Stimulated activated CD4-positive, alpha-beta T cell treated with anti-CD3 and anti-CD28 coated beads, TNF-alpha, amount 100 ng/mL, for 4 hours (primary cell): ENCODE data around the gene AKAP6.

Experiments
- DNase-seq, 3 experiments: peaks; one replicate each; pipeline ENCODE4 v3.0.0-alpha.2; 2020; ENCODE audit warnings: low read depth in 3 of 3

AKAP6 gene

DNA sequence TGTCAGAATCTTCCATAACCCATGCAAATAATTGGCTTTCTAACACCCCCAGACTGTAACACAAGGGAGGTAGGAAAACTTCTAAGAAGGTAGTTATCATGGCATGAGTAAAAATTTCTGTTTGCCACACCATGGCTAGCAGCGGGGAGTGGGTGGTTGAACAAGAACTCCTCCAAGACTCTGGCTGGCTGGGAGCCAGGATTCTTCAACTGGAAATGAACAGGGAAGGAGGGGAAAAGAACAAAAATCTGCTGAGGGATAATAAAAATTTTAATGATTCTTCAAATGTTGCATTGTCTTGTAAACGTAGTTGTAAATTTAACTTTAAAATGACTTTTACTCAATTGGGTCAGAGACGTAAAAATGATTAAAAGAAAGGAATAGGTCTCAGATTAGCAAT lies 78.9 kb downstream of the AKAP6 start:
- no peak for DNase-seq

DNA sequence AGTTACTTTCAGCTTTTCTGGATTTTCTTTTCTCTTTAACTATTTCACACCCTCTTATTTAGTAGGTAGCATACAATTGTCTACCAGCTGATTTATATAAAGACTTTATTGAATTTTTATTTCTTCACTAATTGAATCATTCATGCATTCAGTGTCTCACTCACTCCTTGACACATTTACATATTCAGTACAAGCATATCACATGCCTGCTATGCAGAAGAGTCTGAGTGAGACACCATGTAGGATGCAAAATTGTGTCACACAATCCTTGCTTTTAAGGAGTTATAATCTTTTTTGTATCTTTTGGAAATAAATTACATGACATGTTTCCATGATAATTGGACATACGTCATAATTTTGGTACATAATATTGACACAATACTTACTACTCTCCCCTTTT lies 83.0 kb downstream of the AKAP6 start:
- no peak for DNase-seq

DNA sequence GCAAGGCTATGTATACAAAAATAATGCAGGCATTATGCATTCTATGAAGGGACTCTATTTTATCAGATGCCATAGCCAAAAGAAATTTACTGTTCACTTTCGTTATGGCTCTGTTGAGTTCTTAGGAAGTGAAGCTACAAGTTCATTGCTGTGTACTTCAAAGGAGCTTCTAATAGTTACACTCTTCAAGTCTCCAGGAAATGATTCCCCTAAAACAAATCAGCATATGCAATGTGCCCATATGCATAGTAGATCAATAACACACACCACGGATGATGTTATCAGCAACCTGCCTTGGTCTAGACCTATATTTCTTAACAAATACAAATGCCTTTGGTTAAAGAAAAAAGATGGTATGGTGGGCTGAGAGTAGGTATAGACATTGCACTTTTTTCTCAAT lies 83.4 kb downstream of the AKAP6 start:
- no peak for DNase-seq

DNA sequence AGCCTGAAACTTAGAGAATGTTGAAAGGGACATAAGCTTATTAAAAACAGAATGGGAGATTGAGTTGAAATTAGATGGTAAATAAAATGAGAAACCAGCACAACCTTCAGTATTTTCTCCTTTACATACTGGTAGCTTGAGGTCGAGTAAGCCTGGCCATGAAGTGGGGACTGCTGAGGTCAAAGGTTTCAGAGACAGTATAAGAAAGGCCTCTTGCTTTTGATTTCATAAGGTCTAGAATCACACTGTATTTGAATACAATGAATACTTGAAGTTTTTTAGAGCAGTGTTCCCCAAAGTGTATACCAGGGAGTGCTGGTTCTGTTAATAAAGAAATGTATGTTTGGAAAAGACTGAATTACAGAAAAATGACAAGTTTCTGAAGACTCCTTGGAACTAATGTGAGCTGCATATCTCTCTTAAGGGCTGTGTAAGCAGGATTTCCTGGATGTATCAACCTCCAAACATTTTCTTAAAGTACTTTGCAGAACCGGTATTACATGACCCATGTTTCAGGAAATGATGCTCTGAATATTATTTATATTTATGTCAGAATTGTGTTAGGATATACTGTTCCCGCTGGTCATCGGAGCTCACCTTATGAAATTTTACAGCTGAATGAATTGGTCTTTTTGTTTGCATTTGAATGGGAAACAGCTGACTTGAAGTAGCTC lies 85.0 kb downstream of the AKAP6 start:
- DNase-seq: no peak

DNA sequence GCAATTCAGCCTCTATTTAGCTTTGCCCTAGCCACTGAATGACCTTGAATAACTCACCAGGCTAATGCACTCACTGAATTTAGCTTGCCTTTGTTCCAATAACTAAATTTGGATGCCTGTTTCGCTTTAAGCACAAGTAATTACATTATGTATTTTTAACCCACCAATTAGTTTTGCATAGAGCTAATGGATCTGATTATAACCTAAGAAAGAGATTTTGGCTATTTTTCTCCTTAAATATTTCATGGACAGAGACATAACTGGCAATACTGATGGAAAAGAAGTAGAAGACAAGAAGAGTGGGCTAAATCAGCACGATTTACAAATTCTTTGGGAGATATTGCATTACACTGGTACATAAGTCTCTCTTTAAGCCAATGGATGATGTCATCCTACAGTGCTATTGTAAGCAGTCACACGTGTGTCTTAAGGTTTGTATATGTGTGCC lies 85.7 kb downstream of the AKAP6 start:
- no peak for DNase-seq

DNA sequence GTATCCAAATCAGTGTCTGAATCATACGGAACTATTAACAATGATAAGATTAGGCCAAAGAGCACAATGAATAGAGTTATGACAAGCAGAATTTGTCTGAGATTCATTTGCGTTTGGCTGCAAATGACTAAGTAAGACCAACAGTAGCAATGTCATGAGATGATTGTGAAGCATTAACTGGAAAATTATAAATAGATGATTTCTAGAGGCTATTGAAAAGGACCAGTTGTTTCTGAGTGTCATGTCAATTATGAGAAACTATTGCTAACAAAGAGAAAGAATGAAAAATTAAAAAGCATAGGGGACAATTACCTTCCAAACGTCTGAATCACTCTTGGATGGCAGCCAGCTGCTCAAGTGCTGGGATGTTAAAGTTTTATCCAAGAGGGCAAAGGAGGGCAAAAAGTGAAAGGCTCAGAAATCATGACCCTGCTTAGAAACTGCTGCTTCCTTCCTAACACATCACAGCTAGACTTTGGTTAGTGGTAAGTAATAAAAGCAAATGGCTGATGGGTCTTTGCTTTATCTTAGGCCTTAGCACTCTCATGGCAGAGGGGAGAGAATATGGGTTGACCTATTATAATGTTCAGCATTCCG lies 89.0 kb downstream of the AKAP6 start:
- DNase-seq: no peak

DNA sequence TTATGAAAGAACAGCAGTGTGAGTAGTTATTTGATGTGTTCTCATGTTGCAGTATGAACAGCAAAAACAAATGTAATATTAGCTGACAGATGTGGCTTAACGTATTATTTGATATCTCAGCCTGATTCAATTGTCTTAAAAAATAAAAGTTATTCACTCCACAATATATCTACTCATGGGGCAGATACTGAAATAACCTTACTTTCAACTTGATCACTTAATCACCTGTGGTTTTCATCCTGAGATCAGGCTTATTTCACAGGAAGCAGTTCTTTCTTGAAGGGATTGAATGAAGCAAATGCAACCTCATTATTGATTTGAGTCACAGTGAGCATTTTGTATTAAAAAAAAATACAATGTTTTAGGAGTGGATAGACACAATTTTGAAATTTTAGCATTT lies 90.3 kb downstream of the AKAP6 start:
- no peak for DNase-seq

DNA sequence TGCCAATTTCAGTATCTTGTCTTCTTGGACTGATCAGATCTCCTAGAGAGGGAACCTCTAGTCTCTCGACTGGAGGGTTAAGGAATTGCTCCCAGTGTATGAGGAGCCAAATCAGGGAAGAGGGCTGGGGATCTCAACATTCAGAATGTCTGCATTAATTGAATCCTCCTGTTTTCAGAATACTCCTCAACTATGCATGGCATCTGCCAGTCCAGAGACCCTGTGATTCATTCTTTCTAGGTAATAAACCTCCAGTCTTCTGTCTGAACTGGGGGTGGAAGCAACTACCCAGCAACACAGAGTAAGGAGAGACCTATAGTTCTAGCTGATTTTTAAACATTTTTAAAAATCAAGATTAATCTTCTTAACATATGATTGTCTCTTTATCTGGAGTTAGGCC lies 92.7 kb downstream of the AKAP6 start:
- DNase-seq: no peak

DNA sequence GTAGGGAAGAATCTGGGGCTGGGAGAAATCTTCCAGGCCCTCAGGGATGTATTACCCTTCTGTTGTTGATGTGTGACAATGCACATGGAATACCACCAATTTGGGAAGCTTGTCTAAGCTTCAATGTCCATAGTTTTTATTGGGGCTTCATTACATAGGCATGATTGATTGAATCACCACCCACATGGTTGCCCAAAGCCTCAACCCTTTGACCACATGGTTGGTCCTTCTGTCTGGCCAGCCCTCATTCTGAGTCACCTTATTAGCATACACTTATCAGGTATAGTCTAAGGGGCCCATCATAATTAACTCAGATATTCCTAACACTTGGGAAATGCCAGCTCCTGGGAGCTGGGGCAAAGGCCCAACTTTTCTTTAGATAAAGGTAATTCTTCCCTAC lies 93.3 kb downstream of the AKAP6 start:
- DNase-seq: no peak

DNA sequence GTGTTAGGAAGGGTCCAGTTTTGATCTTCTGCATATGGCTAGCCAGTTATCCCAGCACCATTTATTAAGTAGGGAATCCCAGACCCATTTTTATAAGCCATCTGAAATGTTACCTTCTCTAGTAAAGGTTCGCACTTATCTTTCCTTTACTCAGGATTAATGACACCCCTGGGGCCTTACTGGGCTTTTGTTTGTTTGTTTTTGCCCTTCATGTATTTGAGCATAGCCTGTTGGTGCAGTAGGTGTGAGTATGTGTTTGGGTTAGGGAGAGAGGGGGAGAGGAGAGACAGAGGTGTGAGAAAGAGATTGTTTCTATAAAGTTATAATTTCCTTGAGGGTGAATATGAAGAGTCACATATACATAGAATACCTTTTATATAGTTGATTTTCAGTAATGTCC lies 96.9 kb downstream of the AKAP6 start:
- DNase-seq: no peak

DNA sequence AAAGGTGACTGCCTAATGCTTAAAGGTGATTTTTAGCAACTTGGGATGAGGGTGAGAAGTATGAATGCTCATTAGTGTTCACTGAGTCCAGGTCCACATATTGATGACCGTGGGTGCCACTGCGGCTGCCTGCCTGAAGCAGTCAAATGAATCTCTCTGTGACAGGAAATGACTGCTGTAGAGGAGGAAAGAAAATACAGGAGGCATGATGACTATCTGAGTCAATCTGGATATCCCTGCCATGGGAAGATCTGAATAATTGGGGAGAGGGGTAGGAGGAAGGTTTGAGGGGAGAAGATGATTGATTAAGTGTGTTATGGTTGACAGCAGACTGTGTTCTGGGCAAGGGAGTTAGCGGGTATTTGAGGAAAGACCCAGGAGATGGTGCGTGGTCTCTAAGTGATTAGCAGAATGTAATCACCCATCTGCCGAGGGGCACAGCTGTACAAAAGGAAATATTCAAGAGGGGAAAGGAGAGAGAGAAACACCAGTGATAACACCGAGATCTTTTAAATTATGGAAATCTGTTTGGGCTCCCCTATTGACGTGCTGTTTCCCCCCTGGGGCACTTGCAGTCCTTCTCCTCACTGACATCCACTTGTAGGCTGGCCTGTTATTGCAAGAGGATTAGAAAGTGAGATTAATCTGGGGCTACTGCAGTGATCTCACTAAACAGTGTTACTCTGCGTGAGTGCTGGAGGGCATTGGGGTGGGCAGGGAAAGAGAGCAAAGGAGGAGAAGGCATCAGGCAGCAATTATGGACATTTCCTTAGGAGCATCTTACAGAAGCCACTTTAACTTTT lies 97.7 kb downstream of the AKAP6 start:
- DNase-seq: no peak

DNA sequence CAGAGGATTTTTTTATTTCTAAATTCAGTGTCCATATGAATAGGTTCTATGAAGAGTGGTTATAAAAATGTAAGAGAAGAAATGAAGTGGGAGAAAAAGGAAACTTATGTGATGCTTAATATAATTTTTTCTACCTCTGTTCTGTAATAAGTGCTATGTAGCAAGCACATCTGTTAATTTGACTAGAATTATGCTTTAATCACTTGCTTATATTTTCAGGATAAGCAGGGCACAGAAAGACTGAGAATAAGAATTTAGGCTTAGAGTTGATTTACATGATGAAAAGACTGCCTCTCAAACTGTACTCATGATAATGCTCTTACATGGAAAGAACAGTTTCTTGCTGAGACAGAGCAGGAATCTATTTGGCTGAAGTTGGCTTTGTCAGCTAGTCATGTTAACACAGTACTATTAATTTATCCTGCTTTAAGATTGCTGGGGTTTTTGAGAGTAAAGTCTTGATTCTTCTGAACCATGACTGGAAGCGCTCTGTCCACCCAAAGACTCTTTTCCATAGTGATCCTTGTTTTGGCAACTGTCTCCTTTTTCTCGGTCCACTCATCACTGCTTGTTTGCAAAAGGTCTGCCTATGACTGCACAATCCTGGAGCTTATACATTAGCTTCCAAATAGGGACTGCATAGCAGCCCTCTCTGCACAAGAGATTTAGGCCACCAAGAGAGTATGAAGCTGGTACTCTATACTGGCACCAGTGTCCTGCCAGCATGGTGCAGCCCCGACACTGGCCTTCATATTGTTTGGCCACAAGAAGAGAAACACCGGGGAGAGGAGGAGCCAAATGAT lies 98.8 kb downstream of the AKAP6 start:
- no peak for DNase-seq

DNA sequence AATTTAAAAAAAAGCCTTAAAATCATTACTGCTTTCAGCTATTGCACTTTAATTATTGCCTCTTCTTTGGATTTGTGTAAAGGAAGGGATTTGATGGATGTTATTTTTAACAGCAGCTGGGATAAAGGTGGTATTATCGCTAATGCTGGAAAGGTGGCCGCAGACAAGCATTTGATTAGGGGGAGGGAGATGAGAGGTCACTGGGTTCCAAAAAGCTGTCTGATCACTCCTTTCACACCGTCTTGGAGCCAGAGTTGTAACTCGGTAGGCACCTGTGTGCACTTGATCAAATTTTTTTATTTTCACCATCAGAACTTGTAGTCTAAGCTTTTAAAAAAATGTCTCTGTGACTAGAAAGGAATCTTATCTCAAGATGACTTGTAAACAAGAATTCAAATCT lies 99.8 kb downstream of the AKAP6 start:
- no peak for DNase-seq

DNA sequence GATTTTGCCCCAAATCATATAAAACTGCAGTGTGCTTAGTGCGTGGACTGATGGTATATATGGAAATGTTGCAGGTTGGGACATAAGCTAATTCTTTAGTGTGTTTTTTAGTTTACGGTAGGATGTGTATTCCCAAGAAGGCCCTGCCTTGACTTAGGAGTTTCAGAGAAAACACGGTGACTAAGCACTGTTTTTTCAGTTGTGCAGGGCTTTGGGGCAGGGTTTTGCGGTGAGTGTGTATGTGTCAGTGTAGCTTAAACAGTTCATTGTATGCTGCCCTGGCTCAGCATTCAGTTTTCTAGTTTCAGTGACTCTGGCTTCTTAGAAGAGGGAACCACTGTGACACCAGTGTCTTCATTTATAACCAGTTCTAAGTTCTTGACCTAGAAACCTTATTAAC lies 101.2 kb downstream of the AKAP6 start:
- DNase-seq: no peak

DNA sequence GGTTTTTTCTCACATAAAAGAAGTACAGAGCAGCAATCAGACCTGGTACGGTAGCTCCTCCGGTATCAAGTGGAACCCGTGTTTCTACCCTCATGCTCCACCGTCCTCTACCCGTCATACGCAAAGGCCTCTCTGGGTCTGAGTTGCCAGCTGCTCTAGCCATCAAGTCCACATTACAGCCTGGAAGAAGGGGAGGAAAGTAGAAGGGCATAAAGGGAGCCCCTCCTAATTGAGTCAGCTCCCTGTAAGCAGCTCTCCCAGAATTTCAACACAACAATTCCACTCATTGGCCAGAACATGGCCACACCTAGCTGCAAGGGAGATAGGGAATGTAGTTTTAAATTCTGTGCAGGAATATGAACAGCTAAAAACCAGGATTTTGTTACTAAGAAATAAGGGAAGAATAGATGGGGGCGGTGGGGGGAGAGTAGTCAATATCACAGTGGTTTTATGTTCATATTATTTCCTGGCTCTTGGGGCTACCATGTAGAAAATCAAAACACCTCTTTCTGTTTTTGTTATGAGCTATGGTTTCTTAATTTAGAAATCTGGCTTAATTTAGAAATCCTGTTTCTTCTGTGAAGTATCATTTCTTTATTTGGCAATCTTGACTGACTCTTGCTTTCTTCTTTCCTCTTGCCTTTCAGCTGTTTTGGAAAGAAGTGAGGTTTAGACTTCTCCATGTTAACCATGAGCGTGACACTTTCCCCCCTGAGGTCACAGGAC lies 103.9 kb downstream of the AKAP6 start:
- no peak for DNase-seq

DNA sequence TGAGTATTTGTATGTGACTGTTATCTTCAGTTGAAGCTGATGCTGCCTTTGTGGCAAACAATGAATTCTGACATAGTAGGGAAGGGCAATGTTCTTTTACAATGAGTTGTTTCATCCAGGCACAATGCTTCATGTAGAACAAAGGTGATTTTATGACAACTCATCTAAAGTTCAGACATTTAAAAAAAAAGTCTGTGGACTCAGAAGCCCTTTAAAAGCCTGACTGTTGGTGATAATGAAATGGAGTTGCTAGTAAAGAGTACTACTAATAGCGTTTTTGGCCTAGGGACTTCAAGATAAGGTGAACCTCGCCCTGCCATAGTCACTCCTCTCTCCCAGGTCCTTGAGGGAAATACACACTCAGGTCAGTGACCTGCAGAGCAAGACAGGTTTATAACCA lies 105.1 kb downstream of the AKAP6 start:
- DNase-seq: no peak

DNA sequence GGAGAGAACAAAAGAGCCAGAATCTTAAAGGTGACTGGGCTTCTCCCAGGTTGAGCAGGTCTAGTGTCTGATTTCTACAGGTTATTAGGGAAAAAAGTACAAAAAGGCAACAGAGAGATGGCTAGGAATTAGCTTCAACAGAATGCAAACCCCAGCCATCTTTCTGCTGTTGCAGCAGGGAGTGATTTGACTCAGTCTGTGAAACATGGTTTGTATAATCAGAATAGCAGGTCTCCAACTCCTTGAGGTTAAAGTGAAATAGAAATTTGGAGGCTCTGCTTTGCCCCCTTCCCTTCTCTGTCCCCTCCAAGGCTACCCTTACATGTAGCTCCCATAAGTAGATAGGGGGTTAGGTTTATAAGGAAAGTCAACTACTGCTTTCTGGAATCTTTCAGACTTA lies 105.8 kb downstream of the AKAP6 start:
- no peak for DNase-seq

DNA sequence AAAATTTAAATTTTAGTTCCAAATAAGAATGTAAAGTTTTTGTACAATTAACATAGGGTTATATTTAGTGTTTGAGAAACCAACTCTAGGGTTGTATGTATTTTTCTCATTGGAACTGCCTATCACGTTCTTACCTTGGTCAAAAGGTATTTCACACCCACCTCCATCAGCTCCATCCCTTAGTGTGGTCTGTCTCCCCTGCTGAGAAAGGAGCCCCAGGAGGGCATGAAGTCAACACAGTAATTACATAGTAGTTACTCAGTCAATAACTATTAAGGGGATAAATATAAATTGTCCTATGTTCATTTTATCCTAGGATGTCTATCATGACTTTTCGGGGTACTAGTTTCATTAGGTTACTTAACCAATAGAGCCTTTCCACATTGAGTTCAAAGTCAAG lies 106.3 kb downstream of the AKAP6 start:
- DNase-seq: no peak

DNA sequence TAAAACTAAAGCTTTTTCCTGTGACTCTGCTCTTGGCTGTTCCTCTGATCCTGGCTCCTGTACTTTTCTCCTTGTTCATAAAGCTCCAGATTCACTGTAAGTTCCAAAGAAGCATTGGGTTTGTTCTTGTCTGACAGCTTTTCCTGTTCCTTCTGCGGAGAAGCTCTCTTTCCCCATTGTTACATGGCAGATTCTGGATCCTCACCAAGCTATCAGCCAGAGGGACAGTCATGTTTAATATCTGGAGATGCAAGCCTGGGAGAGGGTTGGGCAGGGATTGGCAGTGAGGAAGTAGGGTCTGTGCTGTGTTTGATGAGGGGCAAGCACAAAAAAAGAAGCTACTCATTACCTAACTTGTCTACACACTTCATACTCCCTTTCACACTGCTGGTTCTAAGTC lies 107.9 kb downstream of the AKAP6 start:
- no peak for DNase-seq

DNA sequence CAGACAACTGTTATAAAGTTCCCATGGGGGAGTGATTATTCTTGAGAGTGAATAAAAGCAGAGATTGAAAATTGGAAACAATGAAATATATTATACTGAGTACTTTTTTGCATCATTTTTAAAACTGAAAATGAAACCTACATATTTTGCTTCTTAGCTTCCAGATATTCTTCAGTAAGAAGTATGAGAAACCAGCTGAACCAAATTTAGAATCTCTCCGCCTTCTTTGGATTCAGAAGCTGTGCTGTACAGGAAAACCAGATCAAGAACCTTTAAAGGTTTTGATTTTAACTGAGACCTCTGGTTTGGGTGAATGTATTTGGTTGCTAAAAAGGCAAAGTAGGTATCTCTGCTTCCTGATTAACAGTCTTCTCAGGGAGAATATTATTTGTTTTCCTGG lies 109.4 kb downstream of the AKAP6 start:
- DNase-seq: no peak

DNA sequence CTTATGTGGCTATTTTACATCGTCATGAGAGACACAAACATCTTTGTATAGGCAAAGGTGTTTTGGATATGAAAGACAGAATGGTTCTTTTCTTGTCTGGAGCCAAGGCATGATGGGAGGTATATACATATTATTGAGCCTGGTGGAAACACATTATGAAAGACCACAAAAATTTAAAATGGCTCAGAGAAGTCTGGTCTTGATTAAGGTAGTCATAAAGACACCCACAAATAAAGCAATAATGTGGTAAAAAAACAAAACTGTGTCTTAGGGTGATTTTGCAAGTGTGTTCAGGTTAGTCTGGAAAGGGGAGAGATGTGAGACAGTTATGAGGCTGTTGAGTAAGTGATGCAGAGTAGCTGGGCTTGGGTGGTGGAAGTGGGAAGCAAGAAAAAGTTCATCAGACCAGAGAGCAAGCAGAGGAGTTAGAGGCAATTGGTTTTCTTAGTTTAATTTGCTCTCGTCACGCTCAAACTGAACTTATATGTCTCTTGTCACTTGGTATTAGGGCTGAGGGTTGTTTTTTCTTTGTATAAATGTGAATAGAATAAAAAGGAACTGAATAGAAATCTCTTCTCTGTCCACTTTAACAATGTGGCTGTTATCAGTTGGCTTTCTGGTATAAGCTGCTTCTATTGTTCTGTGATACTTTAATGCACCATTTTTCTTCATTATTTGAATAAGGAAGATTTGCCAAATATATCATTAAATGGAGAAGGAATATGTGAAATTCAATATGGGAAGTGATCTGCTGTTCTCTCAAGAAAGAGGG lies 115.0 kb downstream of the AKAP6 start:
- no peak for DNase-seq
